K562 (cell line): ENCODE measurements around the gene RNF187. TPM values are rescaled to one million over a fixed set of nuclear protein-coding genes. Genes with fewer than 3 reads are reported as not detected.

ENCODE experiments used
- CAMTA2 ChIP-seq: fragments of 250-450 bp; sonication (Bioruptor Pico); conservative IDR thresholded peaks from 2 replicates; pipeline ENCODE4 v1.5.1; 2022
- GATA2 ChIP-seq: sonication (generic); formaldehyde crosslinking; IDR thresholded peaks from 2 replicates; pipeline ENCODE4 v1.4.0; 2020; ENCODE audit warnings: mild to moderate bottlenecking, missing genetic modification reagents
- IRF2 ChIP-seq: sonication (generic); formaldehyde crosslinking; IDR thresholded peaks from 2 replicates; pipeline ENCODE4 v1.8.1; 2022; ENCODE audit warnings: mild to moderate bottlenecking, missing genetic modification reagents
- LCOR ChIP-seq: sonication (generic); formaldehyde crosslinking; IDR thresholded peaks from 2 replicates; pipeline ENCODE4 v1.8.0; 2022; ENCODE audit warnings: mild to moderate bottlenecking, missing genetic modification reagents
- LEF1 ChIP-seq: fragments of 450-650 bp; IDR thresholded peaks from 2 replicates; pipeline ENCODE4 v1.6.1; 2016; ENCODE audit warnings: mild to moderate bottlenecking
- NFATC3 ChIP-seq: fragments of 450-650 bp; IDR thresholded peaks from 2 replicates; pipeline ENCODE4 v1.6.1; 2017; ENCODE audit warnings: mild to moderate bottlenecking
- POLR3A ChIP-seq: IDR thresholded peaks from 2 replicates; pipeline ENCODE4 v1.6.1; 2011; ENCODE audit warnings: borderline replicate concordance, mild to moderate bottlenecking, moderate library complexity; ENCODE audit not compliant: insufficient read length, insufficient read depth; ENCODE audit errors: extremely low read depth
- PURB ChIP-seq: sonication (generic); formaldehyde crosslinking; IDR thresholded peaks from 2 replicates; pipeline ENCODE4 v1.9.0; 2021; ENCODE audit warnings: low read depth, mild to moderate bottlenecking, missing genetic modification reagents
- RBFOX2 ChIP-seq: fragments of 200-400 bp; formaldehyde crosslinking; IDR thresholded peaks from 2 replicates; pipeline ENCODE4 v1.6.1; 2017; ENCODE audit warnings: low read depth, mild to moderate bottlenecking, low read length, moderate library complexity
- RBM25 ChIP-seq: fragments of 200-400 bp; formaldehyde crosslinking; IDR thresholded peaks from 2 replicates; pipeline ENCODE4 v1.6.1; 2018; ENCODE audit warnings: low read length, low read depth, moderate library complexity; ENCODE audit not compliant: severe bottlenecking
- SIN3B ChIP-seq: fragments of 450-650 bp; IDR thresholded peaks from 2 replicates; pipeline ENCODE4 v1.6.1; 2017; ENCODE audit warnings: low read depth, mild to moderate bottlenecking, moderate library complexity
- STAT5A ChIP-seq: IDR thresholded peaks from 2 replicates; pipeline ENCODE4 v1.6.1; 2012; ENCODE audit warnings: low read length, inconsistent platforms, borderline replicate concordance
- TEAD4 ChIP-seq, 2 experiments: sonication (generic) in 1 of 2; formaldehyde crosslinking in 1 of 2; IDR thresholded peaks; 2 replicates each; pipeline versions ENCODE4 v1.6.1 to v1.8.0; 2012 to 2022; ENCODE audit warnings: borderline replicate concordance in 1 of 2, inconsistent platforms in 1 of 2, low read length in 1 of 2, mild to moderate bottlenecking in 1 of 2, missing genetic modification reagents in 1 of 2
- YBX1 ChIP-seq: fragments of 450-650 bp; IDR thresholded peaks from 2 replicates; pipeline ENCODE4 v1.7.1; 2016; ENCODE audit warnings: mild to moderate bottlenecking
- ZKSCAN1 ChIP-seq: fragments of 150-350 bp; IDR thresholded peaks from 2 replicates; pipeline ENCODE4 v1.6.1; 2016; ENCODE audit warnings: low read depth, low read length
- ZNF124 ChIP-seq: sonication (generic); formaldehyde crosslinking; IDR thresholded peaks from 2 replicates; pipeline ENCODE4 v1.8.1; 2022; ENCODE audit warnings: missing genetic modification reagents
- ZNF197 ChIP-seq: fragments of 200-800 bp; sonication (Bioruptor generic); IDR thresholded peaks from 2 replicates; pipeline ENCODE4 v1.6.1; 2016; ENCODE audit warnings: low read depth, missing genetic modification characterization, missing compliant biosample characterization
- ZNF445 ChIP-seq: fragments of 250-450 bp; sonication (Bioruptor Pico); IDR thresholded peaks from 2 replicates; pipeline ENCODE4 v1.4.0; 2020; ENCODE audit warnings: low read depth, mild to moderate bottlenecking, moderate library complexity
- ZNF57 ChIP-seq: fragments of 450-650 bp; formaldehyde crosslinking; IDR thresholded peaks from 2 replicates; pipeline ENCODE4 v1.4.0; 2020; ENCODE audit warnings: mild to moderate bottlenecking, moderate library complexity
- ZNF583 ChIP-seq: fragments of 250-450 bp; sonication (Bioruptor Pico); IDR thresholded peaks from 2 replicates; pipeline ENCODE4 v1.4.0; 2020
- ZNF668 ChIP-seq: fragments of 250-450 bp; sonication (Bioruptor Pico); IDR thresholded peaks from 2 replicates; pipeline ENCODE4 v1.8.0; 2022; ENCODE audit warnings: mild to moderate bottlenecking, inconsistent platforms
- polyA plus RNA-seq, 8 experiments: library from polyadenylated mRNA; depleted of rRNA in 4 of 8; stranded (reverse) in 5 of 8; unstranded in 3 of 8; fragments of >200 nt; fragmentation: Nextera tagmentation in 2 of 8; fragmentation: Illumina TruSeq in 1 of 8; extraction: Ambion mirVana in 2 of 8; extraction: Trizol in 1 of 8; gene quantifications; 2 replicates each; pipeline versions ENCODE4 v1.2.1 to v1.2.3, GENCODE V29; 2011 to 2014; ENCODE audit warnings: inconsistent platforms in 1 of 8, missing spikeins in 1 of 8
- total RNA-seq, 7 experiments: library from RNA; depleted of rRNA in 6 of 7; stranded (reverse); fragments of >200 nt in 6 of 7; fragmentation: Illumina TruSeq in 2 of 7; extraction: Trizol in 2 of 7; gene quantifications; 2 replicates each; pipeline versions ENCODE4 v1.2.1 to v1.2.3, GENCODE V29; 2011 to 2021; ENCODE audit warnings: low replicate concordance in 1 of 7
- TF ChIP-seq, protein P1 (sequence below): fragments of 450-650 bp; formaldehyde crosslinking; IDR thresholded peaks from 2 replicates; pipeline ENCODE4 v1.4.0; 2022; ENCODE audit warnings: missing genetic modification characterization
- TF ChIP-seq, protein P2 (sequence below): fragments of 250-450 bp; sonication (Bioruptor Pico); IDR thresholded peaks from 2 replicates; pipeline ENCODE4 v1.5.0; 2021; ENCODE audit warnings: mild to moderate bottlenecking, moderate library complexity
- TF ChIP-seq, protein P3 (sequence below): sonication (generic); formaldehyde crosslinking; IDR thresholded peaks from 2 replicates; pipeline ENCODE4 v1.8.1; 2022; ENCODE audit warnings: missing genetic modification reagents

RNF187 gene
- total and polyA plus RNA-seq, 9 of the 15 experiments (the other 6 are each of a cell fraction or from before 2014, with no cell fraction given) = 2.3 to 119 (median 41.9) TPM

DNA sequence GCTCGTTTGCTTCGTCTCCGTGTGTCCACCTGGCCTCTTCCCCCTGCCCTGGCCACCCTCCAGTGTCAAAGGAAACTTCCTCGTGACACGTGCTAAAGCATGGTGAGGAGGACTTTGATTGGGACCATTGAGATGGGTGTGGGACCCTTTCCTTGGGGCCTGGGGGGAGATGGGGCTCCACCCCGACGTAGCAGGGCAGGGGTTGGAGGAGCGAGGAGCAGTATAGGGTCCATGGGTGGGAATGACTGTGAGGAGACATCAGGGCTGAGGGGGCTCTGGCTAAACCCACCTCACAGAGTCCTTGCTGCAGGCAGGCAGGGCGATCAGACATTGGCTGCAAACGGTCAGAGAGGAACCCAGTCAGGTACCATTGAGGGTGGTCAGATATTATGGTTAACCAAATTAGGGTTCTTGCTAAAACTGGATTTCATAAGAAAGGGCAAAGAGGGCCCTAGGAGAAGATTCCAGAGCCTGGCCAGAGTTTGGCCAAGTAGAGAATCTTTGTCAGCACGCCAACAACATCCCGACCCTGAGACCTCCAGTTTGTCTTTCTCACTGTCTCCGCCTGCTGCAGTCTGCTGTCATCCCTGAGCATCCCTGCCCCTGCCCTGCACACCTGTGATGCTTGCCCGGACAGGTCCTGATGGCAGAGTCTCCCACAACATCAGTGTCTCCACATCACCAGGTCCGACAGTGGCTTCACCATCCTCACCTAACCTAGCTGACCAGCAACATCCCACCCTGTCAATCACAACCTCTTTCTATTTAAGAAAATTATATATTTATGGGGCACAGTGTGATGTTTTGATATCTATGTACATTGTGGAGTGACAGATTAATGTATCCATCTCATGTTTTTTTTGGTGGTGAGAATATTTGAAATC is 8.0 kb downstream of the RNF187 start (continued):
- TF ChIP-seq LEF1 (no peak), LCOR (CRISPR knock-in tag) (no peak), STAT5A (no peak), ZNF668 (CRISPR knock-in tag) (no peak), POLR3A (no peak), ZNF583 (CRISPR knock-in tag) (no peak), PURB (no peak), TEAD4 (IDR thresholded peaks at IDR 0.05; ENCODE audit: low read length) (no peak), TEAD4 (CRISPR knock-in tag; IDR thresholded peaks at IDR 0.05; ENCODE audit: borderline replicate concordance) (no peak), ZNF57 (CRISPR knock-in tag) (no peak), IRF2 (CRISPR knock-in tag) (no peak), ZNF445 (CRISPR knock-in tag) (no peak), SIN3B (no peak), YBX1 (no peak), ZNF197 (CRISPR knock-in tag) (no peak), RBFOX2 (peak; percentile 59; the same call in 1 of the 2 replicates), ZKSCAN1 (no peak), ZNF124 (CRISPR knock-in tag) (no peak), GATA2 (CRISPR knock-in tag) (no peak), CAMTA2 (CRISPR knock-in tag) (no peak), RBM25 (no peak), NFATC3 (no peak)
- TF ChIP-seq, protein P1, sequence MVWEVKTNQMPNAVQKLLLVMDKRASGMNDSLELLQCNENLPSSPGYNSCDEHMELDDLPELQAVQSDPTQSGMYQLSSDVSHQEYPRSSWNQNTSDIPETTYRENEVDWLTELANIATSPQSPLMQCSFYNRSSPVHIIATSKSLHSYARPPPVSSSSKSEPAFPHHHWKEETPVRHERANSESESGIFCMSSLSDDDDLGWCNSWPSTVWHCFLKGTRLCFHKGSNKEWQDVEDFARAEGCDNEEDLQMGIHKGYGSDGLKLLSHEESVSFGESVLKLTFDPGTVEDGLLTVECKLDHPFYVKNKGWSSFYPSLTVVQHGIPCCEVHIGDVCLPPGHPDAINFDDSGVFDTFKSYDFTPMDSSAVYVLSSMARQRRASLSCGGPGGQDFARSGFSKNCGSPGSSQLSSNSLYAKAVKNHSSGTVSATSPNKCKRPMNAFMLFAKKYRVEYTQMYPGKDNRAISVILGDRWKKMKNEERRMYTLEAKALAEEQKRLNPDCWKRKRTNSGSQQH (CRISPR knock-in tag) = peak; percentile 5; the same call in 1 of the 2 replicates
- TF ChIP-seq, protein P2, sequence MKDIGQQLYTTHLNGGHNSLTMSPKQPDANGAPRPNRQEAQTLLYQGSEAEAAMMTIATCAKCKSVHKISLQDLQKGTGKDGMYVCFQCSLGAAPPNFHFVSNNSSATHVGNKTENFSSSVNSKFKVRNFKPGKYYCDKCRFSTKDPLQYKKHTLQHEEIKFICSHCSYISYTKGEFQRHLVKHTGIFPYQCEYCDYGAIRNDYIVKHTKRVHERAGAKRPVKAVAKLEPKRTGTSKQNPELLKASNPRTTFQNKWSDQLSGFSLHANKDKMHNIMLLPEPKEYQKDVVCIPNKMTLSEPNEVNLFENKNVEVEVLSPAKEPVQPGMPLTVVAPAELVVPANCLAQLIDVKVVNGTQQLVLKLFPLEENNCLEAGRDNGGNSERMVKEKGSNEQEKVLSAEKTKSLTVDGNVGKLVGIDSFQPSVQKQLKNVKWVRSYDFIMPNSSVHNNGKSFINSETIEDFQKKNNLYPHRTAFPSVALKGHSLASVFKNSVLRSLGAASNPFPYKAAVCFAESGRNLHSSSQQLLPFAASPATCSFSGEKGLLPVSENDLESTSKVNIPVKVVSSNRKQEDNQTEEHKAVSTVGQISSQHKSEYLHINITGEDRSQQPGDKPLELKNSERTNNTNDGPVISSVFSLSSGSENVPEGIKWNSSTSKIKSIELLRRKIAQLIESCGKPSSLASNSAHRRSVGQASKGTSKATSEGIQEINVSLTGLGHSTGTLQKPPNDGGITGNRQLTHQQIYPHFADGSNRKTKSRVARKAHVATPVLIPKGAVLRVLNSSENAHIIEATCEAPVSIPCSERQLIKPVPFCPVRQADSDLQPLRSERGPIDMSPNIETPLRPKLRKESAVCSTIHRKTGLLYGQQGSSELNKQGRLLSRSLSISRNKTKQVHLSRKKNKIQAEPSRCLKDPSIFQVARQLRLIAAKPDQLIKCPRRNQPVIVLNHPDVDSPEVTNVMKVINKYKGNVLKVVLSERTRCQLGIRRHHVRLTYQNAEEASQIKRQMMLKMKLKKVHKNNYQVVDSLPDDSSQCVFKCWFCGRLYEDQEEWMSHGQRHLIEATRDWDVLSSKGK (CRISPR knock-in tag) = no peak
- TF ChIP-seq, protein P3, sequence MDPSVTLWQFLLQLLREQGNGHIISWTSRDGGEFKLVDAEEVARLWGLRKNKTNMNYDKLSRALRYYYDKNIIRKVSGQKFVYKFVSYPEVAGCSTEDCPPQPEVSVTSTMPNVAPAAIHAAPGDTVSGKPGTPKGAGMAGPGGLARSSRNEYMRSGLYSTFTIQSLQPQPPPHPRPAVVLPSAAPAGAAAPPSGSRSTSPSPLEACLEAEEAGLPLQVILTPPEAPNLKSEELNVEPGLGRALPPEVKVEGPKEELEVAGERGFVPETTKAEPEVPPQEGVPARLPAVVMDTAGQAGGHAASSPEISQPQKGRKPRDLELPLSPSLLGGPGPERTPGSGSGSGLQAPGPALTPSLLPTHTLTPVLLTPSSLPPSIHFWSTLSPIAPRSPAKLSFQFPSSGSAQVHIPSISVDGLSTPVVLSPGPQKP (CRISPR knock-in tag) = no peak
